ENCODE results near the gene PNPLA8. TPM values are rescaled to one million over a fixed set of nuclear protein-coding genes. Genes with fewer than 3 reads are reported as not detected.
A peak's percentile ranks its signal among the peaks of the same experiment; 100 is the strongest.

PNPLA8 gene
- total RNA-seq, 1 donor from 2014 or later, result 18.0 TPM

DNA sequence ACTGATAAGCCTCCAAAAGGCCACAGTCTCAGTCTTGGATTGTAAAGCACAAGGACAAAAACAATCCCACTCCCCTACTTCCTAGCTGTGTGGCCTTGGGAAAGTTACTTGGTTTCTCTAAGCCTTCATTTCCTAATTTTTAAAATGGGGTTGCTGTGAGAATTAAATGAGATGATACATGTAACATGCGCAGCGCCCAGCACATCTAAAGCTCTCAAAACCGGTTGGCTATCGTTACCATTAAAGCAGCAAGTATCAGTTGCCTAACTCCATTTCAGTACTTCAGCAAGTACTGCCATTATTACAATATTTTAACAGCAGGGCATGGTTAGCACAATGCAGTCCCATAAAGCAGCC, 71.6 kb downstream of the PNPLA8 start:
- Mint-ChIP-seq H3K9me3 (no peaks in the 10 kb centered on the region), H3K27ac (no peak overlapping the region), H3K4me1 (peaks cover 11% of the 10 kb centered on the region), H3K27me3 (ENCODE audit: low read depth) (peaks cover 77% of the 10 kb centered on the region), H3K4me3 (peak overlapping the region; percentile 80), H3K36me3 (no peaks in the 10 kb centered on the region)
- DNase-seq (ENCODE audit: low spot score in 2 of 2, unreplicated experiment in 2 of 2), result no peak
- TF ChIP-seq, protein P1, sequence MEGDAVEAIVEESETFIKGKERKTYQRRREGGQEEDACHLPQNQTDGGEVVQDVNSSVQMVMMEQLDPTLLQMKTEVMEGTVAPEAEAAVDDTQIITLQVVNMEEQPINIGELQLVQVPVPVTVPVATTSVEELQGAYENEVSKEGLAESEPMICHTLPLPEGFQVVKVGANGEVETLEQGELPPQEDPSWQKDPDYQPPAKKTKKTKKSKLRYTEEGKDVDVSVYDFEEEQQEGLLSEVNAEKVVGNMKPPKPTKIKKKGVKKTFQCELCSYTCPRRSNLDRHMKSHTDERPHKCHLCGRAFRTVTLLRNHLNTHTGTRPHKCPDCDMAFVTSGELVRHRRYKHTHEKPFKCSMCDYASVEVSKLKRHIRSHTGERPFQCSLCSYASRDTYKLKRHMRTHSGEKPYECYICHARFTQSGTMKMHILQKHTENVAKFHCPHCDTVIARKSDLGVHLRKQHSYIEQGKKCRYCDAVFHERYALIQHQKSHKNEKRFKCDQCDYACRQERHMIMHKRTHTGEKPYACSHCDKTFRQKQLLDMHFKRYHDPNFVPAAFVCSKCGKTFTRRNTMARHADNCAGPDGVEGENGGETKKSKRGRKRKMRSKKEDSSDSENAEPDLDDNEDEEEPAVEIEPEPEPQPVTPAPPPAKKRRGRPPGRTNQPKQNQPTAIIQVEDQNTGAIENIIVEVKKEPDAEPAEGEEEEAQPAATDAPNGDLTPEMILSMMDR (IDR thresholded peaks at IDR 0.05; ENCODE audit: unreplicated experiment), result no peak

DNA sequence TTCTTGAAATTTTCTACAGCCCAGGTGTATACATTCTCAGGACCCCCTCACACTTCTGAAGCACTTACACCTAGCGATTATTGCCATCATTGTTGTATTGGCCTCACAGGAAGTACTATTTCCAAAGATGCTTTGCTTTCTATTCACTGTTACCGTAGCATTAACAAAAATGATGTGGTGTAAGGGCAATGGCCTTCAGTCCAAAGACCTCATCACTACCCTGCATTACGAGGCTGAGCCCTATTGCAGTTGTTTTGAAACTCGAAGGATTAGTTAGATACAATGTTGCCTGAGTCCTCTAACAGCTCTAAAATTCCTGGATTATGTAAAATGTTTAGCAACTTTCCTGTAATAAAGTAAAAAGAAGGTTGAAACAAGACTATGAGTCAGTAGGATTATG, 72.6 kb downstream of the PNPLA8 start:
- DNase-seq (ENCODE audit: low spot score in 2 of 2, unreplicated experiment in 2 of 2), result no peak
- peaks cover 76% of the 10 kb centered on the region for H3K27me3 Mint-ChIP-seq (ENCODE audit: low read depth)
- H3K36me3 Mint-ChIP-seq, result no peaks in the 10 kb centered on the region
- H3K27ac Mint-ChIP-seq, result no peak overlapping the region
- no peaks in the 10 kb centered on the region for H3K9me3 Mint-ChIP-seq
- TF ChIP-seq, protein P1 (IDR thresholded peaks at IDR 0.05; ENCODE audit: unreplicated experiment), result no peak
- peaks cover 11% of the 10 kb centered on the region for H3K4me1 Mint-ChIP-seq
- no peak overlapping the region for H3K4me3 Mint-ChIP-seq

DNA sequence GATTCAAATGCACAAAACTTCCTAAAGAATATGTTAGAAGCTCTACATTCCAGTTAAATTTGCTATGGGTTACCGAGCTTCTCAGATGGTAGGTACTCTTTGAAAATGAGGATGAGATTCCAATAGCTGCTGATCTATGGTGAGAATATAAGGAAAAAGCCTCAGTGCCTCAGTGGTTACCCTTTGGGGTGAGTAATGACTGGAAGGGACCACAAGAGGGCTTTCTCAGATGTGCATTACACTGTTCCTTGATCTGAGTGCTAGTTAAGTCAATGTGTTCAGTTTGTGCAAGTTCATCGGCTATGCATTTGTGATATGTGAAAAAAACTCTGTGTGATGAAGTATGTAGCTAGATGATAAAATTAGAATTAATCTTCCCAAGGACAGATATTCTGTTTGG, 73.2 kb downstream of the PNPLA8 start:
- no peak for DNase-seq (ENCODE audit: low spot score in 2 of 2, unreplicated experiment in 2 of 2)
- TF ChIP-seq, protein P1 (IDR thresholded peaks at IDR 0.05; ENCODE audit: unreplicated experiment), result peak; percentile 40
- Mint-ChIP-seq H3K27ac (no peak overlapping the region), H3K4me3 (no peak overlapping the region), H3K36me3 (no peaks in the 10 kb centered on the region), H3K9me3 (no peaks in the 10 kb centered on the region), H3K4me1 (peaks cover 11% of the 10 kb centered on the region), H3K27me3 (ENCODE audit: low read depth) (peaks cover 72% of the 10 kb centered on the region)

DNA sequence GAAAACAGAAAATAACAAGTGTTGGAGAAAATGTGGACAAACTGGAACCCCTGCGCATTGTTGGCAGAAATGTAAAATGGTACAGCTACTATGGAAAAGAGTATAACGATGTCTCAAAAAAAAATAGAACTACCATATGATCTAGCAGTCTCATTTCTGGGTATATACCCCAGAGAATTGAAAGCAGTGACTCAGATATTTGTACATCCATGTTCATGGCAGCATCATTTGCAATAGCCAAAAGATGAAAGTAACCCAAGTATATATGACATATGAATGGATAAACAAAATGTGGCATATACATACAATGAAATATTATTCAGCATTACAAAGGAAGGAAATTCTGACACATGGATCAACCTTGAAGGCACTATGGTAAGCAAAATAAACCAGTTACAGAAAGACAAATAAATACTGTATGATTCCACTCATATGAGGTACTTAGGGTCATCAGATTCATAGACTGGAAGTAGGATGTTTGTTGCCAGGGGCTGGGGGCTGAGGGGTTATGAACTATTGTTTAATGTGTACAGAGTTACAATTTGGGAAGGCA, 74.6 kb downstream of the PNPLA8 start:
- TF ChIP-seq, protein P1 (IDR thresholded peaks at IDR 0.05; ENCODE audit: unreplicated experiment), result no peak
- no peaks in the 10 kb centered on the region for H3K36me3 Mint-ChIP-seq
- no peaks in the 10 kb centered on the region for H3K9me3 Mint-ChIP-seq
- H3K27me3 Mint-ChIP-seq (ENCODE audit: low read depth), result peaks cover 66% of the 10 kb centered on the region
- no peak overlapping the region for H3K27ac Mint-ChIP-seq
- no peak overlapping the region for H3K4me3 Mint-ChIP-seq
- DNase-seq (ENCODE audit: low spot score in 2 of 2, unreplicated experiment in 2 of 2), result no peak
- peaks cover 5% of the 10 kb centered on the region for H3K4me1 Mint-ChIP-seq

DNA sequence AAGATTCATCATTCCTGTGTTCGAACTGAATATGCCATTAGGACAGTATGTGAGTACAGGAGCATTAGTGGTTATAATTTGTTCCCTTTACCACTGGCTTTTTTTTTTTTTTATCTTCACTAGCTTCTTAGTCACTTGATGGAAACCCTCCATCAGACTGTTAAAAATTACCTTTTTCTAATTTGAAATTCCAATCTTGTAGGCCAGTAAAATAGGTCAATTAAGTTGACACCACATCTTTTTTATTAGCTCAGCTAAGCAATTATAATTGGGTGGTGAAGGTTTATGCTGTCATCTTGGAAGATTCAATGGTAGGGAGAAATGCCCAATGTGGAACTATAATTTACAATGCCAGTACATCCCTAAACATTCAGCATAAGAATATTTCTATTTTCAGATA, 75.8 kb downstream of the PNPLA8 start:
- Mint-ChIP-seq H3K4me1 (peaks cover 4% of the 10 kb centered on the region), H3K9me3 (no peaks in the 10 kb centered on the region), H3K27me3 (ENCODE audit: low read depth) (peaks cover 71% of the 10 kb centered on the region), H3K4me3 (no peak overlapping the region), H3K27ac (no peak overlapping the region), H3K36me3 (no peaks in the 10 kb centered on the region)
- no peak for DNase-seq (ENCODE audit: low spot score in 2 of 2, unreplicated experiment in 2 of 2)
- TF ChIP-seq, protein P1 (IDR thresholded peaks at IDR 0.05; ENCODE audit: unreplicated experiment), result no peak

DNA sequence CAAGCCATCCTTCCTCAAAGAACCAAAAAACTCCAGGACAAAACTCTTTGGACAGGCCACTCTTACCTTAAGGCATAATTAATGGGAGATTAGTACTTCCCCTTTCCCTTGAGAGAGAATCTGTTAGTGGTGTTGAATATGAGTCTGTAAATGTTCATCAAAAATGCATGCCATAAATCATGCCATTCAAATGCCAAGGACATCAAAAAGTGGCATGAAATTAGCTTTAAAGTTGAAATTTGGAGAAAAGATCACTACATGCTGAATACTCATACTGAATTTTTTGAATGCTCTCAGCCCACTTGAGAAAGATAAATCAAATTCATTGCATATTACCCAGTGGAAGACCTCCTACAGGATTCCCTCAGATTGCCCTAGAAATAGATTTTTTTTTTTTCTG, 76.4 kb downstream of the PNPLA8 start:
- DNase-seq (ENCODE audit: low spot score in 2 of 2, unreplicated experiment in 2 of 2), result no peak
- TF ChIP-seq, protein P1 (IDR thresholded peaks at IDR 0.05; ENCODE audit: unreplicated experiment), result no peak
- H3K27ac Mint-ChIP-seq, result no peak overlapping the region
- peaks cover 68% of the 10 kb centered on the region for H3K27me3 Mint-ChIP-seq (ENCODE audit: low read depth)
- H3K4me1 Mint-ChIP-seq, result peaks cover 2% of the 10 kb centered on the region
- no peak overlapping the region for H3K4me3 Mint-ChIP-seq
- H3K36me3 Mint-ChIP-seq, result no peaks in the 10 kb centered on the region
- no peaks in the 10 kb centered on the region for H3K9me3 Mint-ChIP-seq
